Chondrocyte (in vitro differentiated cells): ENCODE data around the gene ARHGAP36. TPM values are rescaled to one million over a fixed set of nuclear protein-coding genes. Genes with fewer than 3 reads are reported as not detected.

Experiments
- total RNA-seq: library from RNA; stranded (reverse); gene quantifications from 3 replicates; pipeline ENCODE4 v1.2.1, GENCODE V29; 2021

The ARHGAP36 gene
- total RNA-seq, 1 donor from 2014 or later = not detected

Other genes with a start within 250 kb of the ARHGAP36 start
- gene ENOX2, start 155.1 kb upstream of the ARHGAP36 start, total RNA-seq = 13.1 to 14.5 TPM (median 13.7 TPM) in 3 replicates
- gene IGSF1, start 231.0 kb downstream of the ARHGAP36 start, total RNA-seq = 2.8 to 3.9 TPM (median 3.5 TPM) in 3 replicates